HEK293 (cell line): ENCODE results near the gene COA4.

ENCODE experiments used
- CTCF ChIA-PET: fragments of 350-600 bp; formaldehyde crosslinking; extraction: SDS; loops from one replicate; lab custom pipeline; 2021; ENCODE audit warnings: antibody characterized with exemption; lab: Yijun Ruan, JAX
- POLR2A ChIA-PET: fragments of 300-600 bp; formaldehyde crosslinking; extraction: SDS; loops from one replicate; lab custom pipeline; 2020; ENCODE audit warnings: antibody characterized with exemption, inconsistent platforms; lab: Yijun Ruan, JAX
- H3K27ac ChIP-seq: fragments of 200-500 bp; sonication (Bioruptor generic); 2 replicates; pipeline ENCODE4 v1.5.1; 2014; ENCODE audit warnings: low read depth, low read length, control low read depth, inconsistent platforms; ENCODE audit errors: extremely low read depth
- H3K36me3 ChIP-seq, 2 experiments: fragments of 200-500 bp in 1 of 2; sonication (Bioruptor generic) in 1 of 2; 1 replicate in 1 of 2; 2 replicates in 1 of 2; pipeline ENCODE4 v1.5.1; 2014 to 2017; ENCODE audit warnings: inconsistent platforms in 2 of 2, low read length in 2 of 2; ENCODE audit not compliant: control insufficient read depth in 2 of 2, insufficient read depth in 1 of 2
- H3K4me1 ChIP-seq: fragments of 200-500 bp; sonication (Bioruptor generic); 2 replicates; pipeline ENCODE4 v1.5.1; 2014; ENCODE audit warnings: mild to moderate bottlenecking, low read length, inconsistent platforms; ENCODE audit not compliant: control insufficient read depth, insufficient read depth
- H3K4me3 ChIP-seq: 2 replicates; pipeline ENCODE4 v1.5.1; 2011; ENCODE audit warnings: low read depth, mild to moderate bottlenecking, control low read depth, low read length, moderate library complexity
- H3K9me3 ChIP-seq: fragments of 200-500 bp; sonication (Bioruptor generic); 2 replicates; pipeline ENCODE4 v1.5.1; 2014; ENCODE audit warnings: low read depth, low read length, inconsistent platforms; ENCODE audit not compliant: control insufficient read depth, insufficient read depth
- FEZF1 ChIP-seq: fragments of 450-650 bp; formaldehyde crosslinking; IDR thresholded peaks from 2 replicates; pipeline ENCODE4 v1.5.1; 2016; ENCODE audit warnings: missing biosample characterization, missing genetic modification characterization
- OVOL3 ChIP-seq: fragments of 450-650 bp; formaldehyde crosslinking; IDR thresholded peaks from 2 replicates; pipeline ENCODE4 v1.5.1; 2016; ENCODE audit warnings: missing biosample characterization, missing genetic modification characterization
- PATZ1 ChIP-seq: fragments of 450-650 bp; formaldehyde crosslinking; IDR thresholded peaks from 2 replicates; pipeline ENCODE4 v1.5.1; 2016; ENCODE audit warnings: missing biosample characterization, missing genetic modification characterization
- PRDM1 ChIP-seq: fragments of 450-650 bp; formaldehyde crosslinking; IDR thresholded peaks from 2 replicates; pipeline ENCODE4; 2016; ENCODE audit warnings: missing biosample characterization, missing genetic modification characterization
- SETDB1 ChIP-seq: IDR thresholded peaks from one replicate; pipeline ENCODE4 v1.6.1; 2017; ENCODE audit warnings: mild to moderate bottlenecking, low read length, moderate library complexity, mixed read lengths; ENCODE audit not compliant: insufficient read length
- SP7 ChIP-seq: fragments of 450-650 bp; formaldehyde crosslinking; IDR thresholded peaks from 2 replicates; pipeline ENCODE4 v1.5.1; 2016; ENCODE audit warnings: missing biosample characterization, missing genetic modification characterization
- WT1 ChIP-seq: fragments of 450-650 bp; formaldehyde crosslinking; IDR thresholded peaks from 2 replicates; pipeline ENCODE4 v1.5.1; 2016; ENCODE audit warnings: missing biosample characterization, missing genetic modification characterization
- ZBTB1 ChIP-seq: fragments of 450-650 bp; formaldehyde crosslinking; IDR thresholded peaks from 2 replicates; pipeline ENCODE4 v1.5.1; 2016; ENCODE audit warnings: missing biosample characterization, missing genetic modification characterization
- ZBTB17 ChIP-seq: fragments of 450-650 bp; formaldehyde crosslinking; IDR thresholded peaks from 2 replicates; pipeline ENCODE4 v1.5.1; 2016; ENCODE audit warnings: missing biosample characterization, missing genetic modification characterization
- ZBTB44 ChIP-seq: fragments of 450-650 bp; IDR thresholded peaks from 2 replicates; pipeline ENCODE4 v1.5.1; 2018; ENCODE audit warnings: missing biosample characterization, mild to moderate bottlenecking, missing genetic modification characterization
- ZBTB8A ChIP-seq: fragments of 450-650 bp; formaldehyde crosslinking; IDR thresholded peaks from 2 replicates; pipeline ENCODE4 v1.5.1; 2016; ENCODE audit warnings: missing biosample characterization, missing genetic modification characterization
- ZNF114 ChIP-seq: fragments of 450-650 bp; formaldehyde crosslinking; IDR thresholded peaks from 2 replicates; pipeline ENCODE4 v1.5.0; 2017; ENCODE audit warnings: missing biosample characterization, missing genetic modification characterization
- ZNF2 ChIP-seq: fragments of 450-650 bp; formaldehyde crosslinking; IDR thresholded peaks from 2 replicates; pipeline ENCODE4 v1.5.1; 2016; ENCODE audit warnings: missing biosample characterization, missing genetic modification characterization
- ZNF211 ChIP-seq: fragments of 450-650 bp; formaldehyde crosslinking; IDR thresholded peaks from 2 replicates; pipeline ENCODE4 v1.5.1; 2016; ENCODE audit warnings: low read depth, missing biosample characterization, missing genetic modification characterization
- ZNF280D ChIP-seq: fragments of 450-650 bp; formaldehyde crosslinking; IDR thresholded peaks from 2 replicates; pipeline ENCODE4 v1.5.1; 2016; ENCODE audit warnings: missing biosample characterization, missing genetic modification characterization
- ZNF366 ChIP-seq: fragments of 450-650 bp; formaldehyde crosslinking; conservative IDR thresholded peaks from 2 replicates; pipeline ENCODE4 v1.5.1; 2016; ENCODE audit warnings: missing biosample characterization, missing genetic modification characterization
- ZNF501 ChIP-seq: fragments of 450-650 bp; formaldehyde crosslinking; IDR thresholded peaks from 2 replicates; pipeline ENCODE4 v1.5.1; 2016; ENCODE audit warnings: missing biosample characterization, missing genetic modification characterization
- ZNF621 ChIP-seq: fragments of 450-650 bp; formaldehyde crosslinking; IDR thresholded peaks from 2 replicates; pipeline ENCODE4 v1.5.1; 2017; ENCODE audit warnings: missing biosample characterization, missing genetic modification characterization
- ZNF629 ChIP-seq: fragments of 450-650 bp; formaldehyde crosslinking; IDR thresholded peaks from 2 replicates; pipeline ENCODE4 v1.5.1; 2017; ENCODE audit warnings: missing biosample characterization, missing genetic modification characterization
- ZNF645 ChIP-seq: fragments of 450-650 bp; formaldehyde crosslinking; IDR thresholded peaks from 2 replicates; pipeline ENCODE4; 2016; ENCODE audit warnings: missing biosample characterization, missing genetic modification characterization
- ZNF704 ChIP-seq: fragments of 450-650 bp; formaldehyde crosslinking; IDR thresholded peaks from 2 replicates; pipeline ENCODE4 v1.5.1; 2016; ENCODE audit warnings: missing biosample characterization, missing genetic modification characterization
- ZNF837 ChIP-seq: fragments of 450-650 bp; formaldehyde crosslinking; IDR thresholded peaks from 2 replicates; pipeline ENCODE4 v1.5.1; 2016; ENCODE audit warnings: missing biosample characterization, missing genetic modification characterization
- ZSCAN18 ChIP-seq: fragments of 450-650 bp; formaldehyde crosslinking; IDR thresholded peaks from 2 replicates; pipeline ENCODE4 v1.5.1; 2016; ENCODE audit warnings: missing biosample characterization, missing genetic modification characterization

COA4 gene

GRCh38 chr11:73869332-73869949 is 7.2 kb downstream of the COA4 start:
- POLR2A ChIA-PET, result no interaction called here
- Histone ChIP-seq H3K9me3 (no peaks in the 10 kb centered on the region), H3K4me1 (no peaks in the 10 kb centered on the region)
- TF ChIP-seq OVOL3, result no peak
- TF ChIP-seq WT1, result no peak
- TF ChIP-seq ZNF621, result no peak
- TF ChIP-seq ZNF211 (tag by site-specific recombination), result no peak
- no peak for TF ChIP-seq FEZF1 (tag by site-specific recombination)
- TF ChIP-seq PATZ1 (tag by site-specific recombination), result no peak
- TF ChIP-seq ZNF704 (tag by site-specific recombination), result no peak
- TF ChIP-seq ZBTB44, result no peak
- no peak for TF ChIP-seq ZNF837 (tag by site-specific recombination)
- TF ChIP-seq ZNF501 (tag by site-specific recombination), result no peak
- TF ChIP-seq ZBTB1 (tag by site-specific recombination), result no peak
- no peak for TF ChIP-seq ZNF2 (tag by site-specific recombination)
- TF ChIP-seq ZNF114, result no peak
- TF ChIP-seq ZSCAN18 (tag by site-specific recombination), result no peak
- TF ChIP-seq, all 188 proteins: peak for 0
- H3K36me3 ChIP-seq, result peaks cover 15 to 46% of the 10 kb centered on the region in 2 experiments; a peak in 2 of 3 replicates
- H3K4me3 ChIP-seq, result no peak overlapping the region
- CTCF ChIA-PET, result interaction anchor here (0.7 kb wide), 1 partner anchor 14 kb away, joined by 3 read pairs; no protein-coding TSS in a partner anchor
- no peak overlapping the region for H3K27ac ChIP-seq

GRCh38 chr11:73866586-73866996 is 10.1 kb downstream of the COA4 start:
- H3K27ac ChIP-seq, result no peak overlapping the region
- H3K9me3 ChIP-seq, result no peaks in the 10 kb centered on the region
- H3K4me1 ChIP-seq, result no peaks in the 10 kb centered on the region
- H3K4me3 ChIP-seq, result no peak overlapping the region
- peak; percentile 47; the same call in 1 of the 2 replicates for TF ChIP-seq ZNF629 (tag by site-specific recombination)
- TF ChIP-seq ZNF2 (tag by site-specific recombination), result no peak
- TF ChIP-seq ZBTB17 (tag by site-specific recombination), result 0 out of 2 replicates have a peak, but pooled peaks have one; percentile 28
- no peak for TF ChIP-seq ZNF280D
- peak; percentile 86 for TF ChIP-seq PRDM1
- TF ChIP-seq ZNF645 (tag by site-specific recombination), result no peak
- no peak for TF ChIP-seq ZBTB8A (tag by site-specific recombination)
- 0 out of 2 replicates have a peak, but pooled peaks have one; percentile 29 for TF ChIP-seq SP7 (tag by site-specific recombination)
- no peak for TF ChIP-seq ZNF366
- no peak for TF ChIP-seq ZNF114
- no peak for TF ChIP-seq SETDB1
- ChIA-PET POLR2A (interaction anchor here (0.9 to 1.3 kb wide), 2 partner anchors 11 to 87 kb away, joined by 3 read pairs; partner anchors contain the start of genes COA4 and PAAF1), CTCF (no interaction called here)
- peaks cover 6 to 31% of the 10 kb centered on the region in 2 experiments; a peak in 2 of 3 replicates for H3K36me3 ChIP-seq
